Measurements from ENCODE around the gene CFAP52. TPM values are rescaled to one million over a fixed set of nuclear protein-coding genes. Genes with fewer than 3 reads are reported as not detected.
"Not testable (repeated sequence)": the region's sequence is repeated elsewhere in the genome, so short reads cannot be mapped to it uniquely, and the experiment has no call there.

CFAP52 gene
- total RNA-seq, 1 experiment from 2014 or later, result not detected

- no peaks in the 10 kb centered on the region for H4K20me1 ChIP-seq (ENCODE audit: insufficient read depth)
- H3K36me3 ChIP-seq (ENCODE audit: control insufficient read depth in 1 of 2, insufficient read depth in 2 of 2, low read length in 2 of 2), result 0 out of 4 replicates have a peak, but pooled peaks cover 0 to 3% of the 10 kb centered on the region in 2 experiments
- TF ChIP-seq FOSL1 (IDR thresholded peaks at IDR 0.05; ENCODE audit: low read depth), result no peak
- TF ChIP-seq JUND (IDR thresholded peaks at IDR 0.05), result no peak
- H3K4me2 ChIP-seq (ENCODE audit: low read length), result no peak overlapping the region
- no peak overlapping the region for H3K9ac ChIP-seq (ENCODE audit: low read length)
- H2AFZ ChIP-seq (ENCODE audit: low read depth, low read length, poor library complexity, severe bottlenecking), result no peak overlapping the region
- no TSS peak for BruUV-seq (replicated peaks)
- no peaks in the 10 kb centered on the region for H3K27me3 ChIP-seq (ENCODE audit: insufficient read depth, low read length)
- ChIA-PET POLR2A (no interaction called here), RAD21 (ENCODE audit: low non-redundant PET in 1 of 2, low total read pairs in 2 of 2, uncharacterized antibody in 2 of 2, unreplicated experiment in 2 of 2) (no interaction called here), CTCF (no interaction called here)
- ATAC-seq, result no peak
- no peak overlapping the region for H3K4me3 ChIP-seq (replicated peaks in 1 of 2; ENCODE audit: low read depth in 1 of 2, low read length in 2 of 2)
- H3K9me3 ChIP-seq (ENCODE audit: control insufficient read depth in 1 of 2, insufficient read depth in 1 of 2, low read depth in 1 of 2, low read length in 2 of 2), result no peaks in the 10 kb centered on the region
- H3K9me2 ChIP-seq (ENCODE audit: insufficient read depth), result no peaks in the 10 kb centered on the region
- intact Hi-C loops (cut with micrococcal nuclease), result no loop called here
- no peaks in the 10 kb centered on the region for H3K79me2 ChIP-seq (ENCODE audit: insufficient read depth, low read length)
- H3K27ac ChIP-seq (ENCODE audit: low read depth, low read length), result no peak overlapping the region
- DNase-seq (ENCODE audit: low read depth, low spot score), result no peak
- H3K4me1 ChIP-seq (ENCODE audit: control insufficient read depth in 1 of 2, insufficient read depth in 2 of 2, low read length in 2 of 2), result 0 out of 4 replicates have a peak, but pooled peaks cover 0 to 5% of the 10 kb centered on the region in 2 experiments
These were observed 84.6 kb downstream of the CFAP52 start for GRCh38 chr17:9661027-9661426.

- intact Hi-C loops (cut with micrococcal nuclease); DNase-seq (ENCODE audit: low read depth, low spot score); CTCF ChIA-PET; H3K36me3 ChIP-seq (ENCODE audit: control insufficient read depth in 1 of 2, insufficient read depth in 2 of 2, low read length in 2 of 2); H3K9me3 ChIP-seq (ENCODE audit: control insufficient read depth in 1 of 2, insufficient read depth in 1 of 2, low read depth in 1 of 2, low read length in 2 of 2); ATAC-seq; POLR2A ChIA-PET; H3K27me3 ChIP-seq (ENCODE audit: insufficient read depth, low read length); H3K27ac ChIP-seq (ENCODE audit: low read depth, low read length); H3K9ac ChIP-seq (ENCODE audit: low read length); H3K4me2 ChIP-seq (ENCODE audit: low read length); H4K20me1 ChIP-seq (ENCODE audit: insufficient read depth); BruUV-seq (replicated peaks); H2AFZ ChIP-seq (ENCODE audit: low read depth, low read length, poor library complexity, severe bottlenecking); H3K9me2 ChIP-seq (ENCODE audit: insufficient read depth); H3K4me1 ChIP-seq (ENCODE audit: control insufficient read depth in 1 of 2, insufficient read depth in 2 of 2, low read length in 2 of 2); H3K79me2 ChIP-seq (ENCODE audit: insufficient read depth, low read length); H3K4me3 ChIP-seq (replicated peaks in 1 of 2; ENCODE audit: low read depth in 1 of 2, low read length in 2 of 2); RAD21 ChIA-PET (ENCODE audit: low non-redundant PET in 1 of 2, low total read pairs in 2 of 2, uncharacterized antibody in 2 of 2, unreplicated experiment in 2 of 2): not testable (repeated sequence)
These were observed 87.1 kb downstream of the CFAP52 start for GRCh38 chr17:9663511-9663910.

- H4K20me1 ChIP-seq (ENCODE audit: insufficient read depth), result no peaks in the 10 kb centered on the region
- no TSS peak for BruUV-seq (replicated peaks)
- no peaks in the 10 kb centered on the region for H3K9me2 ChIP-seq (ENCODE audit: insufficient read depth)
- ATAC-seq (no peak), DNase-seq (ENCODE audit: low read depth, low spot score) (no peak)
- no peak overlapping the region for H3K4me3 ChIP-seq (replicated peaks in 1 of 2; ENCODE audit: low read depth in 1 of 2, low read length in 2 of 2)
- no peaks in the 10 kb centered on the region for H3K79me2 ChIP-seq (ENCODE audit: insufficient read depth, low read length)
- TF ChIP-seq ZBTB33 (IDR thresholded peaks at IDR 0.05; ENCODE audit: extremely low read depth, insufficient replicate concordance, low read length), result no peak
- TF ChIP-seq MAX (IDR thresholded peaks at IDR 0.05), result no peak
- TF ChIP-seq JUND (IDR thresholded peaks at IDR 0.05), result no peak
- H3K4me1 ChIP-seq (ENCODE audit: control insufficient read depth in 1 of 2, insufficient read depth in 2 of 2, low read length in 2 of 2), result peaks cover 0 to 6% of the 10 kb centered on the region in 2 experiments; a peak in 1 of 4 replicates
- no peaks in the 10 kb centered on the region for H3K9me3 ChIP-seq (ENCODE audit: control insufficient read depth in 1 of 2, insufficient read depth in 1 of 2, low read depth in 1 of 2, low read length in 2 of 2)
- no peak overlapping the region for H3K4me2 ChIP-seq (ENCODE audit: low read length)
- H3K9ac ChIP-seq (ENCODE audit: low read length), result no peak overlapping the region
- H3K27ac ChIP-seq (ENCODE audit: low read depth, low read length), result no peak overlapping the region
- RAD21 ChIA-PET (ENCODE audit: low non-redundant PET in 1 of 2, low total read pairs in 2 of 2, uncharacterized antibody in 2 of 2, unreplicated experiment in 2 of 2), result no interaction called here
- CTCF ChIA-PET, result interaction anchor here (1.1 kb wide), 1 partner anchor 11 kb away, joined by 3 read pairs; no protein-coding TSS in a partner anchor
- no peaks in the 10 kb centered on the region; a peak in 1 of 4 replicates for H3K36me3 ChIP-seq (ENCODE audit: control insufficient read depth in 1 of 2, insufficient read depth in 2 of 2, low read length in 2 of 2)
- intact Hi-C loops (cut with micrococcal nuclease), result no loop called here
- POLR2A ChIA-PET, result no interaction called here
- H3K27me3 ChIP-seq (ENCODE audit: insufficient read depth, low read length), result no peaks in the 10 kb centered on the region
- no peak overlapping the region for H2AFZ ChIP-seq (ENCODE audit: low read depth, low read length, poor library complexity, severe bottlenecking)
These were observed 90.1 kb downstream of the CFAP52 start for GRCh38 chr17:9666461-9667050.
